PC-3 (cell line): ENCODE measurements around the gene PLAGL1. TPM values are rescaled to one million over a fixed set of nuclear protein-coding genes. Genes with fewer than 3 reads are reported as not detected.

Source experiments
- ATAC-seq: fragments of 200-7000 bp; cut with Tn5 transposase; 2 replicates; pipeline ENCODE4 v1.9.1; 2020; ENCODE audit warnings: mild to moderate bottlenecking, moderate library complexity
- BruUV-seq: library from RNA; stranded (reverse); fragments of 400-500 nt; replicated peaks from 2 replicates; lab custom pipeline; 2021; lab: Mats Ljungman, UMichigan
- CTCF ChIA-PET: fragments of 300-600 bp; sonication (Branson Sonifier 250); formaldehyde crosslinking; loops from one replicate; lab custom pipeline; 2022; ENCODE audit warnings: antibody characterized with exemption; lab: Charles Lee
- POLR2A ChIA-PET: fragments of 300-600 bp; sonication (Branson Sonifier 250); formaldehyde crosslinking; loops from one replicate; lab custom pipeline; 2022; ENCODE audit warnings: antibody characterized with exemption; ENCODE audit not compliant: unreplicated experiment; lab: Charles Lee
- DNase-seq: peaks from one replicate; pipeline ENCODE4 v3.0.0-alpha.2; 2015
- H2AFZ ChIP-seq: fragments of 300-600 bp; sonication (generic); 2 replicates; pipeline ENCODE4 v1.6.0; 2016; ENCODE audit warnings: antibody characterized with exemption, low read length
- H3F3A ChIP-seq: fragments of 300-600 bp; sonication (generic); one replicate; pipeline ENCODE4 v1.6.0; 2017; ENCODE audit warnings: antibody characterized with exemption, low read length, control low read depth, mild to moderate bottlenecking; ENCODE audit not compliant: unreplicated experiment
- H3K27ac ChIP-seq: fragments of 300-600 bp; sonication (generic); 2 replicates; pipeline ENCODE4 v1.5.1; 2016; ENCODE audit warnings: mild to moderate bottlenecking, low read length
- H3K27me3 ChIP-seq: fragments of 300-600 bp; sonication (generic); 2 replicates; pipeline ENCODE4 v1.6.1; 2016; ENCODE audit warnings: low read length, mixed read lengths
- H3K36me3 ChIP-seq: fragments of 300-600 bp; sonication (generic); 2 replicates; pipeline ENCODE4 v1.6.1; 2016; ENCODE audit warnings: low read depth, mixed run types, low read length, mixed read lengths
- H3K4me1 ChIP-seq: fragments of 300-600 bp; sonication (generic); 2 replicates; pipeline ENCODE4 v1.5.1; 2016; ENCODE audit warnings: low read length; ENCODE audit not compliant: insufficient read depth
- H3K4me2 ChIP-seq: fragments of 300-600 bp; sonication (generic); 2 replicates; pipeline ENCODE4 v1.6.0; 2016; ENCODE audit warnings: low read length
- H3K4me3 ChIP-seq: fragments of 300-600 bp; sonication (generic); 2 replicates; pipeline ENCODE4 v1.5.1; 2016; ENCODE audit warnings: mild to moderate bottlenecking, low read length, mixed read lengths
- H3K79me2 ChIP-seq: fragments of 300-600 bp; sonication (generic); 2 replicates; pipeline ENCODE4 v1.6.1; 2017; ENCODE audit warnings: low read length, mixed read lengths
- H3K9ac ChIP-seq: fragments of 300-600 bp; sonication (generic); 2 replicates; pipeline ENCODE4 v1.6.0; 2016; ENCODE audit warnings: mild to moderate bottlenecking, low read length
- H3K9me2 ChIP-seq: fragments of 300-600 bp; sonication (generic); replicated peaks from 2 replicates; pipeline ENCODE4 v1.6.1; 2016; ENCODE audit warnings: mixed run types, low read length, mixed read lengths
- H3K9me3 ChIP-seq: fragments of 300-600 bp; sonication (generic); 2 replicates; pipeline ENCODE4 v1.6.1; 2016; ENCODE audit warnings: low read length, mixed read lengths
- H4K20me1 ChIP-seq: fragments of 300-600 bp; sonication (generic); 2 replicates; pipeline ENCODE4 v1.6.1; 2016; ENCODE audit warnings: low read length, mixed read lengths
- EZH2 ChIP-seq: fragments of 300-600 bp; sonication (generic); IDR thresholded peaks from one replicate; pipeline ENCODE4 v1.6.1; 2017; ENCODE audit warnings: antibody characterized with exemption, mild to moderate bottlenecking, low read length; ENCODE audit not compliant: unreplicated experiment
- EZH2phosphoT487 ChIP-seq: fragments of 300-600 bp; sonication (generic); IDR thresholded peaks from 2 replicates; pipeline ENCODE4 v1.6.1; 2018; ENCODE audit warnings: mild to moderate bottlenecking, antibody characterized with exemption, low read length, borderline replicate concordance
- intact Hi-C: fragments of 100-400 bp; cut with micrococcal nuclease; formaldehyde crosslinking; loops from 2 replicates; pipeline ENCODE4 v1.9.0; 2023
- total RNA-seq: library from RNA; depleted of rRNA; stranded (reverse); fragments of >200 nt; gene quantifications from 2 replicates; pipeline ENCODE4 v1.2.3, GENCODE V29; 2014
- TF ChIP-seq, protein P1 (sequence below): fragments of 300-600 bp; sonication (generic); conservative IDR thresholded peaks from 2 replicates; pipeline ENCODE4 v1.5.1; 2017; ENCODE audit warnings: antibody characterized with exemption, low read depth, mild to moderate bottlenecking, low read length

Gene PLAGL1
- total RNA-seq, 1 experiment from 2014 or later, result 14.4 TPM

DNA sequence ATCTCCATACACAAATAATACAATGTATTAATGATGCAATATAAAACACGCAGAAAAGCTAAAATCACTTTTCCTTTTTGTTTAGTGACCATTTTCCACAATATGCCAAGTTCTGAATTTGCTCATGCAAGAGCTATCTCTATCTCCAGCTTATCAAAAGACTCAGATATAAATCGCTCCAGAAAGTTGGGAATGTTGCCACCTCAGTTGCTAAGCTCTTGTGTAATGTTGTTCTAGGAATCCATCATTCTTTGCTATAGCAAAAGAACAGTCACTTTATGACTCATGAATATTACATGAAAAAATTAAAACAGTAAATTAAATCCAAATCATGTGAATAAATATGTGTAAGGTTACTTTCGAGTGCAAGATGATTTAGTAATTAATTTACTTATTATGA is 8.7 kb downstream of the PLAGL1 start:
- Histone ChIP-seq H3K27me3 (no peaks in the 10 kb centered on the region), H3F3A (no peaks in the 10 kb centered on the region), H3K9me3 (no peaks in the 10 kb centered on the region), H3K36me3 (peaks cover 19% of the 10 kb centered on the region; the same call in 1 of the 2 replicates), H3K9me2 (no peaks in the 10 kb centered on the region), H2AFZ (no peak overlapping the region), H3K4me3 (no peak overlapping the region), H3K4me2 (no peak overlapping the region), H3K4me1 (no peaks in the 10 kb centered on the region), H4K20me1 (no peaks in the 10 kb centered on the region), H3K79me2 (peaks cover 22% of the 10 kb centered on the region), H3K9ac (no peak overlapping the region), H3K27ac (no peak overlapping the region)
- no peak for ATAC-seq
- peak; percentile 8 for DNase-seq
- CTCF ChIA-PET, result no interaction called here
- TF ChIP-seq EZH2 (no peak), EZH2phosphoT487 (no peak)
- TF ChIP-seq, protein P1, sequence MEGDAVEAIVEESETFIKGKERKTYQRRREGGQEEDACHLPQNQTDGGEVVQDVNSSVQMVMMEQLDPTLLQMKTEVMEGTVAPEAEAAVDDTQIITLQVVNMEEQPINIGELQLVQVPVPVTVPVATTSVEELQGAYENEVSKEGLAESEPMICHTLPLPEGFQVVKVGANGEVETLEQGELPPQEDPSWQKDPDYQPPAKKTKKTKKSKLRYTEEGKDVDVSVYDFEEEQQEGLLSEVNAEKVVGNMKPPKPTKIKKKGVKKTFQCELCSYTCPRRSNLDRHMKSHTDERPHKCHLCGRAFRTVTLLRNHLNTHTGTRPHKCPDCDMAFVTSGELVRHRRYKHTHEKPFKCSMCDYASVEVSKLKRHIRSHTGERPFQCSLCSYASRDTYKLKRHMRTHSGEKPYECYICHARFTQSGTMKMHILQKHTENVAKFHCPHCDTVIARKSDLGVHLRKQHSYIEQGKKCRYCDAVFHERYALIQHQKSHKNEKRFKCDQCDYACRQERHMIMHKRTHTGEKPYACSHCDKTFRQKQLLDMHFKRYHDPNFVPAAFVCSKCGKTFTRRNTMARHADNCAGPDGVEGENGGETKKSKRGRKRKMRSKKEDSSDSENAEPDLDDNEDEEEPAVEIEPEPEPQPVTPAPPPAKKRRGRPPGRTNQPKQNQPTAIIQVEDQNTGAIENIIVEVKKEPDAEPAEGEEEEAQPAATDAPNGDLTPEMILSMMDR, result no peak
- POLR2A ChIA-PET, result no interaction called here
- no TSS peak for BruUV-seq
- intact Hi-C loops, result no loop called here

DNA sequence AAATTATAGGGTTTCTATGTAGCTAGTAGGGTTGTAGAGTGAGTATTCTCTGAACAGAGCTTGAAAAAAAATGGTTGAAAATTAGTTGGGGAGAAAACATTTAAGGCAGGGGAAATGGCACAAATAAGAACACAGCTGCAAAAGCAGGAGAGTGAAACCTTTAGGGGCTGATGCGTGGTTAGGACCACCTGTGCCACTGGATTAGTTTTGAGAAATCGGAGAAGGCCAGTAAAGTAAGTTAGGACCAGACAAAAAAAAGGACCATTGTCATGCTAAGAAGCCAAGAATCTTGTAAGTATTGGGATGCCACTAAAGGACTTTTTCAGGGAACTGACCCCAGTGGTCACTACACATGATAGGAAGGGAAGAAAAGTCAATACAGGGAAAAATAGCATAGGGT is 9.4 kb downstream of the PLAGL1 start:
- Histone ChIP-seq H3K4me1 (no peaks in the 10 kb centered on the region), H4K20me1 (no peaks in the 10 kb centered on the region), H3K36me3 (peaks cover 12% of the 10 kb centered on the region; the same call in 1 of the 2 replicates), H3K79me2 (peaks cover 15% of the 10 kb centered on the region), H3F3A (no peaks in the 10 kb centered on the region), H3K4me2 (no peak overlapping the region), H3K9me3 (no peaks in the 10 kb centered on the region), H3K9me2 (no peaks in the 10 kb centered on the region), H3K27ac (no peak overlapping the region), H2AFZ (no peak overlapping the region), H3K4me3 (no peak overlapping the region), H3K9ac (no peak overlapping the region), H3K27me3 (no peaks in the 10 kb centered on the region)
- CTCF ChIA-PET, result interaction anchor here (0.7 kb wide), 1 partner anchor 58 kb away, joined by 7 read pairs; no protein-coding TSS in a partner anchor
- TF ChIP-seq, protein P1, result no peak
- TF ChIP-seq EZH2 (no peak), EZH2phosphoT487 (no peak)
- intact Hi-C loops, result no loop called here
- no peak for ATAC-seq
- POLR2A ChIA-PET, result no interaction called here
- DNase-seq, result no peak
- no TSS peak for BruUV-seq

DNA sequence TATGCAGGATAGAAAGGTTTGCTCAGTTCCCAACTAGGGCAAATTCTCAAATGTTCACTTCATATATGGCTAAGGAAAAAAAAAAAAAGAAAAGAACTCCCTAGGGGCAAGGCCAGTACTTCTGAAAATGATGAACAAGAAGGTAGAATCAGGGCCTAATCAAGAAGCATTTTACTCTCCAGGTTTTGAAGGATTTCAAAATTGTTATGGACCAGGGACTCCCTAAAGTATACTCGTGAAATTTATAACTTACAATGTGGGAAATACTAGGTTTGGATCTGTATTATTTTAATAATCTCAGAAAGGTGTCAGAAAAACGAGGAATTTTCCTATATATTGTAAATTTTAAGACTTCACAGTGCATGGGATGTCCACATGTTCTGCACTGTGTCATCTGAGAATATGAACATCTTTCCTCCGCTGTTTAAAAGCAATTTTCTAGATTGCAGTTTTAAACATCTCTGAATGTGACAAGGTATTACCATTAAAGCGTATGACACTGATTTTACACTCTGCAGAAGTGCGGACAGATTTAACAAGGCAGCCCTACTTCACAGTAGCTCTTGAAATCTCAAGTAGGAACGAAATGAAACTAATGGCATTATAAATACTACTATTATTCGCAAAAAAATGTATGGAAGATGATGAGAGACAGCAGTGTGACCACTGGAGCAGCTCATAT is 14.0 kb downstream of the PLAGL1 start:
- Histone ChIP-seq H3K36me3 (no peaks in the 10 kb centered on the region), H3K27ac (no peak overlapping the region), H3K4me2 (no peak overlapping the region), H3K9me3 (no peaks in the 10 kb centered on the region), H3F3A (no peaks in the 10 kb centered on the region), H3K4me1 (no peaks in the 10 kb centered on the region), H4K20me1 (no peaks in the 10 kb centered on the region), H3K4me3 (no peak overlapping the region), H3K9ac (no peak overlapping the region), H3K9me2 (no peaks in the 10 kb centered on the region), H2AFZ (no peak overlapping the region), H3K27me3 (no peaks in the 10 kb centered on the region), H3K79me2 (peaks cover 5% of the 10 kb centered on the region; the same call in 1 of the 2 replicates)
- DNase-seq, result no peak
- TF ChIP-seq EZH2 (no peak), EZH2phosphoT487 (no peak)
- TF ChIP-seq, protein P1, result no peak
- no TSS peak for BruUV-seq
- no peak for ATAC-seq
- ChIA-PET CTCF (no interaction called here), POLR2A (no interaction called here)
- intact Hi-C loops, result no loop called here
